Measurements from ENCODE around the gene BRAT1.

Gene BRAT1

DNA sequence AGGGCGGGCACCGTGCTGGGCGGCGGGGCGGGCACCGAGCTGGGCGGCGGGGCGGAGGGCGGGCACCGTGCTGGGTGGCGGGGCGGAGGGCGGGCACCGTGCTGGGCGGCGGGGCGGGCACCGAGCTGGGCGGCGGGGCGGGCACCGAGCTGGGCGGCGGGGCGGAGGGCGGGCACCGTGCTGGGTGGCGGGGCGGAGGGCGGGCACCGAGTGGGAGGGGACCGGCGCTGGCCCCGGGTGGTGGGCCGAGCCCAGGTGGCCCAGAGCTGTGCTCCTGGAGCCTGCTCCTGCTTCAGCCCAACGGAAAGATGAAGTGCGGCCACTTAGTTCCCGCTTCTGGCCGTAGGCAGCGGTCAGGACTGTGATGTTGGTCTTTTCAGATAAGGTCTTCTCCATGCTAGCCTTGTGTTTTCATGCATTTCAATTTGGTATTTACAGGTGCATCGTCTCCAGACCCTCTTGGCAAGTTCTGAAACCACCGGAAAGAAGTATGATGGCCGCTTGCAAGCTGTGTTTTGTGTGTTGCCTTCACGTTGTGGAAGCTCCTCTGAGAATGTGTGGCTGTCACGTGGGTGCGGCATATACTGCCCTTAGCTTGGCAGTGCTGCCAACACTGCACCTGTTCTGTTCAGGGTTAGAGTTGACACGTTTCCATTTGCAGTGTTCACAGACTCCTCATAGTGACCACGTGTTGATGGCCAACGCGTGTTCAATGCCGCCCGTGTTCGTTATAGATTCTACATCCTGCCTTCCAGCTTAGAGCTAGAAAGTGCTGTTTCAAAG lies 28.7 kb upstream of the BRAT1 start:
- H3K4me3 ChIP-seq: no peak overlapping the region
- TF ChIP-seq, protein P1, sequence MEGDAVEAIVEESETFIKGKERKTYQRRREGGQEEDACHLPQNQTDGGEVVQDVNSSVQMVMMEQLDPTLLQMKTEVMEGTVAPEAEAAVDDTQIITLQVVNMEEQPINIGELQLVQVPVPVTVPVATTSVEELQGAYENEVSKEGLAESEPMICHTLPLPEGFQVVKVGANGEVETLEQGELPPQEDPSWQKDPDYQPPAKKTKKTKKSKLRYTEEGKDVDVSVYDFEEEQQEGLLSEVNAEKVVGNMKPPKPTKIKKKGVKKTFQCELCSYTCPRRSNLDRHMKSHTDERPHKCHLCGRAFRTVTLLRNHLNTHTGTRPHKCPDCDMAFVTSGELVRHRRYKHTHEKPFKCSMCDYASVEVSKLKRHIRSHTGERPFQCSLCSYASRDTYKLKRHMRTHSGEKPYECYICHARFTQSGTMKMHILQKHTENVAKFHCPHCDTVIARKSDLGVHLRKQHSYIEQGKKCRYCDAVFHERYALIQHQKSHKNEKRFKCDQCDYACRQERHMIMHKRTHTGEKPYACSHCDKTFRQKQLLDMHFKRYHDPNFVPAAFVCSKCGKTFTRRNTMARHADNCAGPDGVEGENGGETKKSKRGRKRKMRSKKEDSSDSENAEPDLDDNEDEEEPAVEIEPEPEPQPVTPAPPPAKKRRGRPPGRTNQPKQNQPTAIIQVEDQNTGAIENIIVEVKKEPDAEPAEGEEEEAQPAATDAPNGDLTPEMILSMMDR (IDR thresholded peaks at IDR 0.05): no peak
- no peak for DNase-seq (ENCODE audit: low spot score)
- no peak overlapping the region for H3K27ac ChIP-seq

DNA sequence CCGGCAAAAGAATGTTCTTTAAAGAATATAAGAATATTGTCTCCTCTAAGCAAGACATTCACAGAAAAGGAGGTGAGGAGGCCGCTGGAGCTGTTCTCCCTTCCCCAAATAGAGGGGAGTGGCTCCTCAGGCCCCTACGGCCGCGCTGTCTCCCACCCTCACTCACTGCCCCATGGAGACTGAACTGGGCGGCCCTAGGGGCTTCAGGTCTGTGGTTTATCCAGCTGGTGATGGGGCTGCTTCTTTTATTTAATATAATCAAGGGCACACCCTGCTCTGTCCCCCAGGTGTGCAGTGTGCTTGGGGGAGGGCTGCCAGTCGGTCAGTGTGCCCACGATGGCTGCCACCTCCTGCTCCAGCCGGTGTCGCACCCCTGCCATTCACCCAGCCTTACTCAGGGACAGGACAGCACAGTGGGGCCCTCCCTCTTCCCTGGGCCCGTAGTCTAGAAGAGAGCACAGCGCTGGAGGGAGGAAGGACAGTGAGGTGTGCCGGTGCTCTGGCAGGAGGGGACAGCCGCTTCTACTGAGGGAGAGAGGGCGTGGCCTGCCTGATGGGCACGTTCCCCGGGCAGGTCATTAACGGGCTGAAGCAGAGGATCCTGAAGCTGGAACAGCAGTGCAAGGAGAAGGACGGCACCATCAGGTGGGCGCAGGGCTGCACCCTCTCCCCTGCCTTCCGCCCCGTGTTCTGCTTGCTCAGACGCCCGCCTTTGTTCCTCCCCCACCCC lies 26.8 kb upstream of the BRAT1 start:
- Histone ChIP-seq H3K27ac (no peak overlapping the region), H3K4me3 (no peak overlapping the region)
- TF ChIP-seq, protein P1 (IDR thresholded peaks at IDR 0.05): no peak
- DNase-seq (ENCODE audit: low spot score): no peak

DNA sequence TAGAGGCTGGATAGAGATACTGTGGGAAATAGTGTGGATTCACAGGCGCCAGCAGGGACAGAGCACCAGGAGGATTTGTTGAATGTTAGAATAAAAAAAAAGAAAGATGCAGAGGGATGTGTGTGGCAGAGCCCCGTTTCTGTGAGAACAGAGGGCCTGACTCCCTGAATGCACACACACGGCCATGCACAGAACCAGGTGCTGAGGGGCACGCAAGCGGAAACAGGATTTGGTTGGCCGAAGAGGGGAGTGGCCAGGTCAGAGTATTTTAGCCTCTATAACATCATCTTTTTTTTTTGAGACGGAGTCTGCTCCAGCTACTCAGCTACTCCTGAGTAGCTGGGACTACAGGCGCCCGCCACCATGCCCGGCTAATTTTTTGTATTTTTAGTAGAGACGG lies 25.3 kb upstream of the BRAT1 start:
- TF ChIP-seq, protein P1 (IDR thresholded peaks at IDR 0.05): no peak
- Histone ChIP-seq H3K27ac (no peak overlapping the region), H3K4me3 (no peak overlapping the region)
- no peak for DNase-seq (ENCODE audit: low spot score)

DNA sequence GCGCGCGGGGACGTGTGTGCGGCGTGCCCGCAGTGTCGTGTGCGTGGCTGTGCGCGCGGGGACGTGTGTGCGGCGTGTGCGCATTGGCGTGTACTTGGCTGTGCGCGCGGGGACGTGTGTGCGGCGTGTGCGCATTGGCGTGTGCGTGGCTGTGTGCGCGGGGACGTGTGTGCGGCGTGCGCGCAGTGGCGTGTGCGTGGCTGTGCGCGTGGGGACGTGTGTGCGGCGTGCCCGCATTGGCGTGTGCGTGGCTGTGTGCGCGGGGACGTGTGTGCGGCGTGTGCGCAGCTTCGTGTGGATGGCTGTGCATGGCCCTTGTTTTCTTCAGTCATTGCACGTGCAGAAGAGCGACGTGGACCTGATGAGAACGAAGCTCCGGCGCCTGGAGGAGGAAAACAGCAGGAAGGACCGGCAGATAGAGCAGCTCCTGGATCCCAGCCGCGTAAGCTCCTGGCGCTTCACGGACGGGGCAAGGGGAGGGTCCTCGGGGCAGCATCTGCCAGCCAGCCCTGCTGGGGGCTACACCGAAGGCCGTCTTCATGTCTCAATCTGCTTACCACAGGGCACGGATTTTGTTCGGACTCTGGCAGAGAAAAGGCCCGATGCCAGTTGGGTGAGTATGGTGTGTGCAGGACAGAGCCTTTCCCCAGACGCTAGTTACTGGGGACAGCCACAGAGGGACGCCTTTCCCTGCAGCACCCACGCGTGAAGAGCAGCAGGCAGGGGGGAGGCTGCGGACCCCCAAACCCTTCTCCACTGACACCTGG lies 22.8 kb upstream of the BRAT1 start:
- Histone ChIP-seq H3K27ac (no peak overlapping the region), H3K4me3 (no peak overlapping the region)
- DNase-seq (ENCODE audit: low spot score): no peak
- TF ChIP-seq, protein P1 (IDR thresholded peaks at IDR 0.05): no peak

DNA sequence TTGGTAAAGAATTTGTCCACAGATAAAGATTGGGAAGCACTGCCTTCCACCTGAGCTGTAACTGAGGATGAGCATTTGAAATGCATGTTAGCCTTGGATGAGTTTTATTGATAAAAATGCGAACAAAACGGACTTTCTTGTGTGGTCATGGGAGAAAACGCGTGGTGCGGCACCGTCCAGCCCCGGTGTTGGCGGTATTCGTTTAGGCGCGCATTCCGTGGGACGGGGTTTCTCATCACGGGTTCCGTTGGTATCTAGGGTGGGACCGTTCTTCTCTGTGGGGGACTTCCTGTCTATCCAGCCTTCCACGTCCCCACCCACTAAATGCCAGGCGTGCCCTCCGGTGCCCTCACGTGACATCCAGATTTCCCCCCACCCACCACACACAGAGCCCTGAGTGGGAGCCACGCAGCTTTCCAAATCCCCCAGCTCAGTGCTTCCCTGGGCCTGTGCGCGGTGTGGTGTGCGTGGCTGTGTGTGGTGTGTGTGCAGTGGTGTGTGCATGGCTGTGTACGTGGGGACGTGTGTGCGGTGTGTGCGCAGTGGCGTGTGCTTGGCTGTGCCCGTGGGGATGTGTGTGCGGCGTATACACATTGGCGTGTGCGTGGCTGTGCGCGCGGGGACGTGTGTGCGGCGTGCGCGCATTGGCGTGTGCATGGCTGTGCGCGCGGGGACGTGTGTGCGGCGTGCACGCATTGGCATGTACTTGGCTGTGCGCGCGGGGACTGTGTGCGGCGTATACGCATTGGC lies 21.6 kb upstream of the BRAT1 start:
- TF ChIP-seq, protein P1 (IDR thresholded peaks at IDR 0.05): no peak
- no peak for DNase-seq (ENCODE audit: low spot score)
- Histone ChIP-seq H3K4me3 (no peak overlapping the region), H3K27ac (no peak overlapping the region)

DNA sequence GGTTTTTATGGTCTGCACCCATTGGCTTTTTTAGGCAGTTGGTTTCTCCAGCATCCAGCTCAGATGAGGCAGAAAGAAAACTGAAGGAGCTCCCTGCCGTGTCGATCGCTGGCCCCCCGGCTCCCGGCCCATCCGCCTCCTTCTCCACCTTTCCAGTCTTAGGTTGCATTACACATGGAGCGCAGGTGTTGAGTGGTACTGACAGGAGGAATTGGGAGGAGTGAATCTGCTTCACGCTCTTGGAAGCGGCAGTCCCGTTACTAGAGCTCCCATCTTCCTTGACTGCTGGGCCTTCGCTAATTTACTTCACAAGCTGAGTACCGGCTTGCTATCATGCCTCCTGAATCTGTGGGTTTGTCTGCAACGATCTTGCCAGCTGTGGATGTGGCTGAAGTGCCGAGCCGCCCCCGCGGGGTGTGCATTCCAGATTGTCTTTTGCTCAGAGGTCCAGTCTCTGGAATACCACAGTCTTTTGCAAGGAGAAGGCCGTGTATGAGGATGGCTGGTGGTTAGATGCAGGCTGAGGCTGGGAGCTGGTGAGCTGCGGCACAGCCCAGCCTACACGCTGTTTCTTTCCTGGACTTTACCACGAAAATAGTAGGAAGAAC lies 20.5 kb upstream of the BRAT1 start:
- TF ChIP-seq, protein P1 (IDR thresholded peaks at IDR 0.05): no peak
- Histone ChIP-seq H3K4me3 (no peak overlapping the region), H3K27ac (no peak overlapping the region)
- DNase-seq (ENCODE audit: low spot score): no peak

Measured in coronary artery (tissue), 2 donors.